Type B pancreatic cell (in vitro differentiated cells): Measurements from ENCODE around the gene DPYSL3. TPM values are rescaled to one million over a fixed set of nuclear protein-coding genes. Genes with fewer than 3 reads are reported as not detected.

Experiments
- DNase-seq: peaks from one replicate; pipeline ENCODE4 v3.0.0; 2021; ENCODE audit warnings: mixed read lengths; ENCODE audit not compliant: unreplicated experiment; ENCODE audit errors: extremely low spot score
- H3K27ac Mint-ChIP-seq: 2 replicates; pipeline ENCODE4 v1.8.0; 2021; ENCODE audit warnings: mild to moderate bottlenecking, mixed read lengths
- H3K27me3 Mint-ChIP-seq: 2 replicates; pipeline ENCODE4 v1.8.0; 2021; ENCODE audit warnings: mixed read lengths
- H3K36me3 Mint-ChIP-seq: 2 replicates; pipeline ENCODE4 v1.8.0; 2021; ENCODE audit warnings: mixed read lengths
- H3K4me1 Mint-ChIP-seq: one replicate; pipeline ENCODE4 v1.8.0; 2021; ENCODE audit warnings: mixed read lengths; ENCODE audit not compliant: unreplicated experiment
- H3K4me3 Mint-ChIP-seq: 2 replicates; pipeline ENCODE4 v1.8.0; 2021; ENCODE audit warnings: mild to moderate bottlenecking, mixed read lengths
- H3K9me3 Mint-ChIP-seq: 2 replicates; pipeline ENCODE4 v1.8.0; 2021; ENCODE audit warnings: mixed read lengths
- total RNA-seq: library from RNA; stranded (reverse); gene quantifications from 2 replicates; pipeline ENCODE4 v1.2.1, GENCODE V29; 2021; ENCODE audit warnings: low replicate concordance
- TF ChIP-seq, protein P1 (sequence below): fragments of 200-600 bp; sonication (generic); conservative IDR thresholded peaks from 2 replicates; pipeline ENCODE4 v1.5.0; 2021; ENCODE audit warnings: antibody characterized with exemption, mild to moderate bottlenecking

Gene DPYSL3
- total RNA-seq, 1 donor from 2014 or later, result 36.0 TPM

- no peak overlapping the region for H3K4me3 Mint-ChIP-seq
- H3K27ac Mint-ChIP-seq, result no peak overlapping the region
- H3K9me3 Mint-ChIP-seq, result no peaks in the 10 kb centered on the region
- TF ChIP-seq, protein P1, sequence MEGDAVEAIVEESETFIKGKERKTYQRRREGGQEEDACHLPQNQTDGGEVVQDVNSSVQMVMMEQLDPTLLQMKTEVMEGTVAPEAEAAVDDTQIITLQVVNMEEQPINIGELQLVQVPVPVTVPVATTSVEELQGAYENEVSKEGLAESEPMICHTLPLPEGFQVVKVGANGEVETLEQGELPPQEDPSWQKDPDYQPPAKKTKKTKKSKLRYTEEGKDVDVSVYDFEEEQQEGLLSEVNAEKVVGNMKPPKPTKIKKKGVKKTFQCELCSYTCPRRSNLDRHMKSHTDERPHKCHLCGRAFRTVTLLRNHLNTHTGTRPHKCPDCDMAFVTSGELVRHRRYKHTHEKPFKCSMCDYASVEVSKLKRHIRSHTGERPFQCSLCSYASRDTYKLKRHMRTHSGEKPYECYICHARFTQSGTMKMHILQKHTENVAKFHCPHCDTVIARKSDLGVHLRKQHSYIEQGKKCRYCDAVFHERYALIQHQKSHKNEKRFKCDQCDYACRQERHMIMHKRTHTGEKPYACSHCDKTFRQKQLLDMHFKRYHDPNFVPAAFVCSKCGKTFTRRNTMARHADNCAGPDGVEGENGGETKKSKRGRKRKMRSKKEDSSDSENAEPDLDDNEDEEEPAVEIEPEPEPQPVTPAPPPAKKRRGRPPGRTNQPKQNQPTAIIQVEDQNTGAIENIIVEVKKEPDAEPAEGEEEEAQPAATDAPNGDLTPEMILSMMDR, result no peak
- H3K4me1 Mint-ChIP-seq, result peaks cover 39% of the 10 kb centered on the region
- no peaks in the 10 kb centered on the region for H3K36me3 Mint-ChIP-seq
- H3K27me3 Mint-ChIP-seq, result no peaks in the 10 kb centered on the region
- no peak for DNase-seq
Measured at GRCh38 chr5:147479949-147480348, 29.9 kb downstream of the DPYSL3 start.

DNA sequence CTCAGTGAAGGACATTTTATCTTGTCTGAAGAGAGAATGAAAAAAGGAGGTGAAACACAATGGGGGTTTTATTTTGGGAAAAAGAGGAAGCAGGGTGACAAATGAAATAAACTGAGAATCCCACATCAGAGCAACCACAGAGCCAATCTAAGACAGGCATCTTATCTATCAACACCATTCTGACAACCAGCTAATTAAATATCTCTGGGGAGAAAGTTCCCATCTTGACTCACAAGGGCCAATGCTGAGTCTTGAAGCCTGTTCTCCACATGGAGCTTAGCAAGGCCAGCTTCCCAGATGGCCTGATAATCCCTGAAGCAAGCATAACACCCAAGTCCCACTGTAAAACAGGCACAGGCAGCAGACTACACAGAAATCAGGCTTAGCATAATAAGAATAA is 30.4 kb downstream of the DPYSL3 start:
- Mint-ChIP-seq H3K4me1 (peaks cover 37% of the 10 kb centered on the region), H3K27ac (no peak overlapping the region), H3K4me3 (no peak overlapping the region), H3K36me3 (no peaks in the 10 kb centered on the region), H3K27me3 (no peaks in the 10 kb centered on the region), H3K9me3 (no peaks in the 10 kb centered on the region)
- TF ChIP-seq, protein P1, result no peak
- DNase-seq, result no peak

GRCh38 chr5:147474140-147474539 is 35.7 kb downstream of the DPYSL3 start:
- peaks cover 4% of the 10 kb centered on the region for H3K27me3 Mint-ChIP-seq
- peaks cover 7% of the 10 kb centered on the region for H3K4me1 Mint-ChIP-seq
- no peak overlapping the region for H3K27ac Mint-ChIP-seq
- no peaks in the 10 kb centered on the region for H3K9me3 Mint-ChIP-seq
- TF ChIP-seq, protein P1, result no peak
- H3K4me3 Mint-ChIP-seq, result no peak overlapping the region
- DNase-seq, result no peak
- no peaks in the 10 kb centered on the region for H3K36me3 Mint-ChIP-seq

GRCh38 chr5:147472664-147473475 is 37.0 kb downstream of the DPYSL3 start:
- Mint-ChIP-seq H3K27ac (no peak overlapping the region), H3K4me1 (no peaks in the 10 kb centered on the region), H3K4me3 (no peak overlapping the region), H3K9me3 (no peaks in the 10 kb centered on the region), H3K27me3 (peaks cover 4% of the 10 kb centered on the region), H3K36me3 (no peaks in the 10 kb centered on the region)
- DNase-seq, result no peak
- TF ChIP-seq, protein P1, result no peak

DNA sequence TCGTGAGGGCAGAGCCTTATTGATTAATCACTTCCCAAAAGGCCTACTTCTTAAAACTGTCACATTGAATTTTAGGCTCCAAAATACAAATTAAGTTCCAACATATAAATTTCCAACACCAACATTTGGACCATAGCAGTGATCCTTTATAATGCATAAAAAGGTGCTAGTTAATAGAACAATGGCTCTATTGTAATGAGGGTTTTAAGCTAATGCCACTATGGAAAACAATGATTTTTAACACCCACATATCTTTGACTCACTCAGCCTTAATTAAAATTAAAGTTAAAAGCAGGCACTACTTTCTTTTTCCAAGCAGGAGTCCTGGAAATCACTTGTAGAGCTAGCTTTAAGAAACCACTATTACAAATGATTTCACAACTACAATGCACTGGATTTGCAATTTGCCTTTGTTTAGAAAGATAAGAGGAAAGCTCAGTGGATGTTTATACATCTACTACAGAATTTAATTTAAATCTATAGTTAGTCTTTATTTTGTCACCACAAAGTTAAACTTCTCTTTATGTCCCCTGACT is 41.8 kb downstream of the DPYSL3 start:
- H3K27ac Mint-ChIP-seq, result no peak overlapping the region
- H3K4me3 Mint-ChIP-seq, result no peak overlapping the region
- TF ChIP-seq, protein P1, result no peak
- DNase-seq, result no peak
- peaks cover 7% of the 10 kb centered on the region for H3K27me3 Mint-ChIP-seq
- no peaks in the 10 kb centered on the region for H3K9me3 Mint-ChIP-seq
- H3K4me1 Mint-ChIP-seq, result no peaks in the 10 kb centered on the region
- no peaks in the 10 kb centered on the region for H3K36me3 Mint-ChIP-seq
